Activated naive CD4-positive, alpha-beta T cell treated with anti-CD3 and anti-CD28 coated beads, Interleukin-2, amount 50 U/mL, for 72 hours (primary cell): ENCODE measurements around the gene TRAK1. TPM values are rescaled to one million over a fixed set of nuclear protein-coding genes. Genes with fewer than 3 reads are reported as not detected.

ENCODE experiments used
- ATAC-seq, 2 donors: fragments of 150-1000 bp; cut with Tn5 transposase; 2 replicates each; pipeline ENCODE4 v1.10.0; 2021; ENCODE audit warnings: mild to moderate bottlenecking in 2 of 2, moderate library complexity in 2 of 2
- DNase-seq, 2 donors: peaks; one replicate each; pipeline ENCODE4 v3.0.0; 2021 to 2022; ENCODE audit warnings: low spot score in 2 of 2
- H3K27ac Mint-ChIP-seq, 2 donors: one replicate each; pipeline ENCODE4 v1.8.0; 2022; ENCODE audit warnings: mild to moderate bottlenecking in 2 of 2, mixed read lengths in 2 of 2
- H3K36me3 Mint-ChIP-seq, 2 donors: one replicate each; pipeline ENCODE4 v1.8.0; 2022; ENCODE audit warnings: mixed read lengths in 2 of 2
- H3K9me3 Mint-ChIP-seq, 2 donors: one replicate each; pipeline ENCODE4 v1.8.0; 2022; ENCODE audit warnings: mixed read lengths in 2 of 2
- total RNA-seq, 2 donors: library from RNA; stranded (reverse); gene quantifications; one replicate each; pipeline ENCODE4 v1.2.3, GENCODE V29; 2022

TRAK1 gene
- total RNA-seq, 2 donors from 2014 or later = 19.1 to 33.1 TPM

- DNase-seq (peak in 1 of 2 donors; percentile 79), ATAC-seq (peak; percentile 64 to 80)
- Mint-ChIP-seq H3K36me3 (peaks cover 0 to 6% of the 10 kb centered on the region in 2 donors), H3K9me3 (no peaks in the 10 kb centered on the region), H3K27ac (peak overlapping the region in 1 of 2 donors; percentile 50)
Measured at GRCh38 chr3:42190701-42191442, 99.7 kb downstream of the TRAK1 start.

- ATAC-seq = peak; percentile 39 to 55
Measured at GRCh38 chr3:42191443-42191747, 100.2 kb downstream of the TRAK1 start.

GRCh38 chr3:42192334-42193200, 101.4 kb downstream of the TRAK1 start:
- ATAC-seq = no peak
- no peak overlapping the region for H3K27ac Mint-ChIP-seq
- peaks cover 0 to 6% of the 10 kb centered on the region in 2 donors for H3K36me3 Mint-ChIP-seq

More at GRCh38 chr3:42191443-42191747, 100.2 kb downstream of the TRAK1 start:
- Mint-ChIP-seq H3K9me3 (no peaks in the 10 kb centered on the region), H3K36me3 (peaks cover 0 to 6% of the 10 kb centered on the region in 2 donors), H3K27ac (peak overlapping the region in 1 of 2 donors; percentile 50)
- DNase-seq = no peak

GRCh38 chr3:42194943-42195510, 103.9 kb downstream of the TRAK1 start:
- H3K9me3 Mint-ChIP-seq = no peaks in the 10 kb centered on the region
- ATAC-seq (no peak), DNase-seq (no peak)
- H3K36me3 Mint-ChIP-seq = peaks cover 5 to 6% of the 10 kb centered on the region in 2 donors
- H3K27ac Mint-ChIP-seq = peak overlapping the region in 1 of 2 donors; percentile 11

More at GRCh38 chr3:42192334-42193200, 101.4 kb downstream of the TRAK1 start:
- no peak for DNase-seq
- H3K9me3 Mint-ChIP-seq = no peaks in the 10 kb centered on the region

DNA sequence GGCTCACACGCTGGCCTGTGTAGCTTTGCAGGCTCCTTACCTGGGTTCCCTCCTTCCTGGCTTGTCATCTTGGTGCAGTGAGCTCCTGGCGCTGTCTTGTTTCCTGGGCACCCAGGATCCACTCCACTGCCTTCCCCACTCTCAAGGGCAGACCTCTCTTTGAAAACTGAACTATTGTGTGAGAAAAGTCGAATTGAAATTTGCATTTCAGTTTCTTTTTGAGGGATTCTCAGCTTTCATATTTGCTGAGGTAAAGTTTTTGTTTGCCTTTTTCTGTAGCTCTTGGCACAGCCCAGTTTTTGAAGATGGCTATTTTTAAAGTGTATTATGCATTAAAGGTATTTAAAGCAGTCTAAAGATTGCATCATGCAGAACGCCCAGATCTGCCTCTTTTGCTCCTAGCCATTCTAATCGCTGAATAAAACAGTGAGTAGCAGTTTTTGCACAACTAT, 104.7 kb downstream of the TRAK1 start:
- H3K9me3 Mint-ChIP-seq = no peaks in the 10 kb centered on the region
- H3K27ac Mint-ChIP-seq = peak overlapping the region; percentile 11 to 89
- H3K36me3 Mint-ChIP-seq = peaks cover 5 to 12% of the 10 kb centered on the region in 2 donors
- DNase-seq = no peak
- ATAC-seq = no peak

DNA sequence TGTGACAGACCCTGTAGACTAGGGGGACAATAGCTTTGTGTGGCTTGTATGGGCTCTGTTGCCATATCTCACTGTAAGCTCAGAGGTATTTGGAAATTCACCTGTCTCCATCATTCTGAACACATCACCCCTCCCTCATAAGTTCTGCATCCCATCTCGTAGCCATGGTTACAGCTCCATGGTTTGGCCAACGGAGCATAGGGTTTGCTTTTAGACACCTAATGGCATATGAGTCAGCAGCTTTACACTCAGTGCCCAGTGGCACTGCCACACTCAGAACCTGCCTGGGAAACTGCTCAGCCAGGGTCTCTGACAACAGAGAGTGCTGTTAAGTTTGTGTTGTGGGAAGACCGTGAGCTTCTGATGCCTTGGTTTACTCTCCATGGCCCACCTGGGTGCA, 107.6 kb downstream of the TRAK1 start:
- no peak for ATAC-seq
- DNase-seq = no peak
- Mint-ChIP-seq H3K27ac (no peak overlapping the region), H3K9me3 (no peaks in the 10 kb centered on the region), H3K36me3 (peaks cover 5 to 18% of the 10 kb centered on the region in 2 donors)

- no peak overlapping the region for H3K27ac Mint-ChIP-seq
- no peak for ATAC-seq
- H3K36me3 Mint-ChIP-seq = peaks cover 12 to 13% of the 10 kb centered on the region in 2 donors
- DNase-seq = no peak
- H3K9me3 Mint-ChIP-seq = no peaks in the 10 kb centered on the region
Measured at GRCh38 chr3:42202217-42202865, 111.2 kb downstream of the TRAK1 start.

DNA sequence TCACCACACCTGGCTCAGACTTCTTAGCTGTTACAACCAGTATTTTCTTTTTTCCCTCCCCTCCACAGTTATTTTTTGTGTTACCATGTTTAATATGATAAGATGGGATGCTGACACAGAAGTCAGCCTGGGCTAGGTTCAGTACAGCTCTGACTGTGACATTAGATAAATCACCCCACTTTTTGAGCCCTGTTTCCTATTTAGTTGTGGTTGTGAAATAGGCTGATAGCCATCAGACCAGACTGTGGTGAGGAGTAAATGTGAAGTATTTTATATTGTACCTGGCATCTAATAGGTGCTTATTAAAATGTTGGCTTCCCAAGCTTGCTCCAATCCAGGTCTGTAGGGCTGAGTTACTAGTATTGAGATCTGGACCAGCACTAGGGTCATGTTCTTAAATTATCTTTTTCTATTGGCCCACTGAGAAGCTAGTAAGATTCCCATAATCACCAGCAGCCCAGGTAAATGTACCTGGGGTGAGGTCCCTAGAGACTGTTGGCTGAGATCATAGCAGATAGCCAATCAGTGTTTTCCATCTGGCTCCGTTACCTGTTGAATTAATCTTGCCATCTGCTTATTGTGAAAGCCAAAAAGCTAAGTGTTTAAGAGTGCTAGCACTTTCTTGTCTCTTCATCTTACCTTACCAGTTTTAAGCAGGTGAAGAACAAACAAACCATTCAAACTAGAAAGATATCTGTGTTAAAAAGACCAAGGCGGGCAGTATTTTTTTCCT, 113.9 kb downstream of the TRAK1 start:
- ATAC-seq (peak in 1 of 2 donors; percentile 24), DNase-seq (no peak)
- no peak overlapping the region for H3K27ac Mint-ChIP-seq
- no peaks in the 10 kb centered on the region for H3K9me3 Mint-ChIP-seq
- peaks cover 16 to 26% of the 10 kb centered on the region in 2 donors for H3K36me3 Mint-ChIP-seq

GRCh38 chr3:42205800-42206514, 114.8 kb downstream of the TRAK1 start:
- ATAC-seq = no peak
- no peak for DNase-seq
- H3K9me3 Mint-ChIP-seq = no peaks in the 10 kb centered on the region
- peak overlapping the region in 1 of 2 donors; percentile 68 for H3K27ac Mint-ChIP-seq
- peaks cover 10 to 26% of the 10 kb centered on the region in 2 donors for H3K36me3 Mint-ChIP-seq

- H3K27ac Mint-ChIP-seq = peak overlapping the region in 1 of 2 donors; percentile 75
- peaks cover 5 to 25% of the 10 kb centered on the region in 2 donors for H3K36me3 Mint-ChIP-seq
- ATAC-seq (no peak), DNase-seq (no peak)
- H3K9me3 Mint-ChIP-seq = no peaks in the 10 kb centered on the region
Measured at GRCh38 chr3:42209917-42210316, 118.8 kb downstream of the TRAK1 start.

DNA sequence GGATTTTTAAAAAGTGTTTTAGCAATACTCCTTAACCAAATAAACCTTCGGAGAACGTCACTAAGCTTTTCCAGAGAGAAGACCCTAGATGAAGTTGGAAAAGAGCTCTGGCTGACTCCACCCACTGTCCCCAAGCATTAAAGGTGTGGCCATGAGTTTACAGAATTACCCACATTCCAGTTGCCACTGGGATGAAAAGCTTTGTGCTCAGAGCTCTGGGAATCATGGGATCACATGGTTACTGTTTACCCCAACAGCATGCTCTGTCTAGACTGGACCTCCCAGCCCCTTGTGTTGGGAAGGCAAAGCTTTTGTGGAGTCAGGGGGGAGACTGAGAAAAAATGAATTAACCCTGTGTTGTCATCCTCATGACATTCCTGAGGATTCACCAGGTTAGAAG, 119.6 kb downstream of the TRAK1 start:
- no peaks in the 10 kb centered on the region for H3K9me3 Mint-ChIP-seq
- H3K27ac Mint-ChIP-seq = peak overlapping the region in 1 of 2 donors; percentile 44
- peaks cover 5 to 18% of the 10 kb centered on the region in 2 donors for H3K36me3 Mint-ChIP-seq
- ATAC-seq (no peak), DNase-seq (no peak)

DNA sequence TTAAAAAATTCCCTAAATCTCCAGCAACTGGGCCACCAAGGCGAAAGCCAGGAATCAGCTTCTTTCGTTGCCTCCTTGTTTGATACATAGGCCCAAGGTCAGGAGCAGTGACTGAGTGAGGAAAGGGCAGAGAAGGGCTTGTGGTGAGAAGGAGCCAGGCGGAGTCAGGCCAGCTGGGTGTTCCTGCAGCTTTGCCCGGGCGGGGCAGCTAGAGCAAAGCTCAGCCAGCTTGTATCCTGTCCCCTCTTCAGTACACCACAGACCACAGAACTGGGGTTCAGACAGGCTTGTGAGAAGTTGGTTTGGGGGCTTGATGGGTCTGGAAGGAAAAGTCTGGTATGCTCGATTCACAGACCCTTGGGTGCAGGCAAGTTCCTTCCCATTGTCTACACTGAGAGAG, 122.3 kb downstream of the TRAK1 start:
- ATAC-seq = no peak
- peak overlapping the region in 1 of 2 donors; percentile 13 for H3K27ac Mint-ChIP-seq
- DNase-seq = no peak
- H3K9me3 Mint-ChIP-seq = no peaks in the 10 kb centered on the region
- peaks cover 3 to 28% of the 10 kb centered on the region in 2 donors for H3K36me3 Mint-ChIP-seq

- DNase-seq = no peak
- peak; percentile 22 to 23 for ATAC-seq
- Mint-ChIP-seq H3K9me3 (no peaks in the 10 kb centered on the region), H3K36me3 (peaks cover 0 to 21% of the 10 kb centered on the region in 2 donors), H3K27ac (peak overlapping the region in 1 of 2 donors; percentile 13)
Measured at GRCh38 chr3:42214064-42214463, 122.9 kb downstream of the TRAK1 start.

GRCh38 chr3:42214565-42215283, 123.6 kb downstream of the TRAK1 start:
- Mint-ChIP-seq H3K36me3 (peaks cover 0 to 16% of the 10 kb centered on the region in 2 donors), H3K9me3 (no peaks in the 10 kb centered on the region), H3K27ac (peak overlapping the region in 1 of 2 donors; percentile 13)
- DNase-seq = no peak
- no peak for ATAC-seq

DNA sequence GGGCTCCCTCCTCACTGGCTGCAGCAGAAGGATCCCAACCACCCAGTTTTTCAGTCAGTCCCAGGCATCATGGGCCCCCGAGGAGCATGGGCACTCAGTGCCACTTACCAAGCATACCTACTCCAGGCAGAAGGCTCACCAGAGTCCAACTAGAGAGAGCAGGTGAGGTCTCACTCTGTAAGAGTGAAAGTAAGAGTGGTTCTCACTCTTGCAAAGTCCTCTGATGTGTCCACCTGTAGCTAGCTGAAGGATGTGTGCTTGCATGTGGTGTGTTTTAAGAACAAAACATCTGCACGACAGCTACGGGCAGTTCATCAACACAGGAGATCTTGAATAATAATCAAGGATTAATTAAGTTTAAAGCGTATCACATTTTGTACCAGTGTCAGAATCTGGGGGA, 125.1 kb downstream of the TRAK1 start:
- no peak for DNase-seq
- peak in 1 of 2 donors; percentile 89 for ATAC-seq
- Mint-ChIP-seq H3K27ac (peak overlapping the region; percentile 26 to 84), H3K36me3 (peaks cover 0 to 14% of the 10 kb centered on the region in 2 donors), H3K9me3 (no peaks in the 10 kb centered on the region)
